NCI-H82 (cell line): ENCODE data around the gene SORL1-AS1.

Experiments used
- DNase-seq: peaks from one replicate; lab custom pipeline; 2025; lab: John Stamatoyannopoulos, UW

Gene SORL1-AS1

GRCh38 chr11:121451986-121452608, 670 bp downstream of the SORL1-AS1 start, which contains the start of gene SORL1:
Gene SORL1, plus strand, starts transcription at chr11:121452314. Its CDS starts 18 bp downstream, at chr11:121452332.
- DNase-seq = peak; percentile 70

GRCh38 chr11:121451178-121451985, 1.4 kb downstream of the SORL1-AS1 start:
- no peak for DNase-seq

GRCh38 chr11:121450401-121450800, 2.4 kb downstream of the SORL1-AS1 start:
- no peak for DNase-seq

- DNase-seq = no peak
These were observed 3.1 kb downstream of the SORL1-AS1 start for GRCh38 chr11:121449626-121450025.

GRCh38 chr11:121449123-121449522, 3.6 kb downstream of the SORL1-AS1 start:
- no peak for DNase-seq

GRCh38 chr11:121448431-121448941, 4.3 kb downstream of the SORL1-AS1 start:
- DNase-seq = no peak

GRCh38 chr11:121448011-121448410, 4.8 kb downstream of the SORL1-AS1 start:
- DNase-seq = no peak

GRCh38 chr11:121446752-121447156, 6.0 kb downstream of the SORL1-AS1 start:
- peak; percentile 14 for DNase-seq

- DNase-seq = no peak
These were observed 7.5 kb downstream of the SORL1-AS1 start for GRCh38 chr11:121445071-121445768.

GRCh38 chr11:121444526-121444925, 8.2 kb downstream of the SORL1-AS1 start:
- no peak for DNase-seq

- no peak for DNase-seq
These were observed 9.0 kb downstream of the SORL1-AS1 start for GRCh38 chr11:121443688-121444275.

GRCh38 chr11:121441521-121441920, 11.2 kb downstream of the SORL1-AS1 start:
- no peak for DNase-seq

GRCh38 chr11:121439759-121440158, 13.0 kb downstream of the SORL1-AS1 start:
- no peak for DNase-seq

GRCh38 chr11:121439337-121439736, 13.4 kb downstream of the SORL1-AS1 start:
- DNase-seq = no peak

GRCh38 chr11:121437686-121438078, 15.1 kb downstream of the SORL1-AS1 start:
- DNase-seq = no peak

- DNase-seq = no peak
These were observed 15.6 kb downstream of the SORL1-AS1 start for GRCh38 chr11:121437018-121437685.

- DNase-seq = peak; percentile 50
These were observed 16.9 kb downstream of the SORL1-AS1 start for GRCh38 chr11:121435551-121436511.

GRCh38 chr11:121435132-121435531, 17.6 kb downstream of the SORL1-AS1 start:
- DNase-seq = peak; percentile 6

GRCh38 chr11:121431820-121432526, 20.8 kb downstream of the SORL1-AS1 start:
- DNase-seq = no peak

- no peak for DNase-seq
These were observed 23.2 kb downstream of the SORL1-AS1 start for GRCh38 chr11:121429556-121429955.
